Tibial nerve (tissue), 3 donors: Measurements from ENCODE around the gene ERBB2.

Experiments used
- CTCF ChIP-seq, 5 experiments: fragments of 200-600 bp in 3 of 5; fragments of 450-650 bp in 2 of 5; sonication (generic) in 3 of 5; IDR thresholded peaks; one replicate each; pipeline ENCODE4 v1.5.1; 2016 to 2019; ENCODE audit warnings: antibody characterized with exemption in 5 of 5, mild to moderate bottlenecking in 3 of 5, moderate library complexity in 2 of 5
- POLR2A ChIP-seq, 2 donors: fragments of 450-650 bp; IDR thresholded peaks; one replicate each; pipeline ENCODE4 v1.6.1; 2017; ENCODE audit warnings: antibody characterized with exemption in 2 of 2, mild to moderate bottlenecking in 2 of 2, moderate library complexity in 2 of 2

- TF ChIP-seq CTCF (IDR thresholded peaks at IDR 0.05) (no peak), POLR2A (IDR thresholded peaks at IDR 0.05) (no peak)
Observed at GRCh38 chr17:39687101-39687545, 12.7 kb upstream of the ERBB2 start.
